CD4-positive, alpha-beta T cell treated with Interleukin-15 for 4 hours (primary cell): ENCODE results near the gene PPM1B.
"Not testable (repeated sequence)": the region's sequence is repeated elsewhere in the genome, so short reads cannot be mapped to it uniquely, and the experiment has no call there.

Experiments
- DNase-seq: peaks from one replicate; pipeline ENCODE4 v3.0.0-alpha.2; 2020; ENCODE audit warnings: low spot score

The PPM1B gene

GRCh38 chr2:44250376-44250775 is 81.7 kb downstream of the PPM1B start:
- DNase-seq: no peak

GRCh38 chr2:44254023-44254422 is 85.3 kb downstream of the PPM1B start:
- DNase-seq: no peak

GRCh38 chr2:44255704-44256103 is 87.0 kb downstream of the PPM1B start:
- not testable (repeated sequence) for DNase-seq

GRCh38 chr2:44257802-44258201 is 89.1 kb downstream of the PPM1B start:
- DNase-seq: not testable (repeated sequence)

GRCh38 chr2:44267269-44267795 is 98.7 kb downstream of the PPM1B start:
- no peak for DNase-seq

- no peak for DNase-seq
These were observed 99.3 kb downstream of the PPM1B start for GRCh38 chr2:44267796-44268648.

GRCh38 chr2:44269831-44270230 is 101.2 kb downstream of the PPM1B start:
- DNase-seq: no peak

GRCh38 chr2:44271296-44271695 is 102.6 kb downstream of the PPM1B start:
- DNase-seq: no peak

GRCh38 chr2:44273076-44273475 is 104.4 kb downstream of the PPM1B start:
- DNase-seq: no peak

- no peak for DNase-seq
These were observed 104.9 kb downstream of the PPM1B start for GRCh38 chr2:44273596-44273995.

- no peak for DNase-seq
These were observed 107.2 kb downstream of the PPM1B start for GRCh38 chr2:44275927-44276303.

GRCh38 chr2:44277541-44277940 is 108.9 kb downstream of the PPM1B start:
- no peak for DNase-seq

- DNase-seq: no peak
These were observed 112.2 kb downstream of the PPM1B start for GRCh38 chr2:44280869-44281268.
